ENCODE measurements around the gene SIPA1L3. TPM values are rescaled to one million over a fixed set of nuclear protein-coding genes. Genes with fewer than 3 reads are reported as not detected.

Gene SIPA1L3
- total and polyA plus RNA-seq, 10 of the 15 experiments (the other 5 are each of a cell fraction or from before 2014, with no cell fraction given): 0.24 to 66.2 (median 19.1) TPM

GRCh38 chr19:37979547-37980082, 72.6 kb downstream of the SIPA1L3 start (continued):
- TF ChIP-seq, protein P1, sequence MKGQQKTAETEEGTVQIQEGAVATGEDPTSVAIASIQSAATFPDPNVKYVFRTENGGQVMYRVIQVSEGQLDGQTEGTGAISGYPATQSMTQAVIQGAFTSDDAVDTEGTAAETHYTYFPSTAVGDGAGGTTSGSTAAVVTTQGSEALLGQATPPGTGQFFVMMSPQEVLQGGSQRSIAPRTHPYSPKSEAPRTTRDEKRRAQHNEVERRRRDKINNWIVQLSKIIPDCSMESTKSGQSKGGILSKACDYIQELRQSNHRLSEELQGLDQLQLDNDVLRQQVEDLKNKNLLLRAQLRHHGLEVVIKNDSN (IDR thresholded peaks at IDR 0.05; ENCODE audit: borderline replicate concordance, extremely low read length, insufficient read depth, low read depth, low read length): no peak
- peak; percentile 64 for TF ChIP-seq NFIC (IDR thresholded peaks at IDR 0.05; ENCODE audit: low read depth, low read length)
- 0 out of 2 replicates have a peak, but pooled peaks have one; percentile 58 for TF ChIP-seq CHD1 (IDR thresholded peaks at IDR 0.05; ENCODE audit: low read depth, low read length)
- TF ChIP-seq IRF5 (IDR thresholded peaks at IDR 0.05; ENCODE audit: borderline replicate concordance): no peak
- TF ChIP-seq SMC3 (IDR thresholded peaks at IDR 0.05; ENCODE audit: borderline replicate concordance, low read length): no peak
- no peak for TF ChIP-seq ZNF622 (IDR thresholded peaks at IDR 0.05)
- TF ChIP-seq, protein P2, sequence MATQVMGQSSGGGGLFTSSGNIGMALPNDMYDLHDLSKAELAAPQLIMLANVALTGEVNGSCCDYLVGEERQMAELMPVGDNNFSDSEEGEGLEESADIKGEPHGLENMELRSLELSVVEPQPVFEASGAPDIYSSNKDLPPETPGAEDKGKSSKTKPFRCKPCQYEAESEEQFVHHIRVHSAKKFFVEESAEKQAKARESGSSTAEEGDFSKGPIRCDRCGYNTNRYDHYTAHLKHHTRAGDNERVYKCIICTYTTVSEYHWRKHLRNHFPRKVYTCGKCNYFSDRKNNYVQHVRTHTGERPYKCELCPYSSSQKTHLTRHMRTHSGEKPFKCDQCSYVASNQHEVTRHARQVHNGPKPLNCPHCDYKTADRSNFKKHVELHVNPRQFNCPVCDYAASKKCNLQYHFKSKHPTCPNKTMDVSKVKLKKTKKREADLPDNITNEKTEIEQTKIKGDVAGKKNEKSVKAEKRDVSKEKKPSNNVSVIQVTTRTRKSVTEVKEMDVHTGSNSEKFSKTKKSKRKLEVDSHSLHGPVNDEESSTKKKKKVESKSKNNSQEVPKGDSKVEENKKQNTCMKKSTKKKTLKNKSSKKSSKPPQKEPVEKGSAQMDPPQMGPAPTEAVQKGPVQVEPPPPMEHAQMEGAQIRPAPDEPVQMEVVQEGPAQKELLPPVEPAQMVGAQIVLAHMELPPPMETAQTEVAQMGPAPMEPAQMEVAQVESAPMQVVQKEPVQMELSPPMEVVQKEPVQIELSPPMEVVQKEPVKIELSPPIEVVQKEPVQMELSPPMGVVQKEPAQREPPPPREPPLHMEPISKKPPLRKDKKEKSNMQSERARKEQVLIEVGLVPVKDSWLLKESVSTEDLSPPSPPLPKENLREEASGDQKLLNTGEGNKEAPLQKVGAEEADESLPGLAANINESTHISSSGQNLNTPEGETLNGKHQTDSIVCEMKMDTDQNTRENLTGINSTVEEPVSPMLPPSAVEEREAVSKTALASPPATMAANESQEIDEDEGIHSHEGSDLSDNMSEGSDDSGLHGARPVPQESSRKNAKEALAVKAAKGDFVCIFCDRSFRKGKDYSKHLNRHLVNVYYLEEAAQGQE (IDR thresholded peaks at IDR 0.05; ENCODE audit: low read depth, low read length): no peak
- TF ChIP-seq SIX5 (IDR thresholded peaks at IDR 0.05; ENCODE audit: low read depth, low read length, severe bottlenecking): no peak
- TF ChIP-seq GABPA (IDR thresholded peaks at IDR 0.05; ENCODE audit: low read depth): no peak
- no peak; the same call in 1 of the 2 replicates for TF ChIP-seq JUNB (IDR thresholded peaks at IDR 0.05)
- TF ChIP-seq ZSCAN29 (IDR thresholded peaks at IDR 0.05): no peak
- TF ChIP-seq SREBF1 (IDR thresholded peaks at IDR 0.05; ENCODE audit: low read length): no peak
- TF ChIP-seq NFYA (IDR thresholded peaks at IDR 0.05; ENCODE audit: borderline replicate concordance, low read depth, low read length): no peak
- TF ChIP-seq KAT2A (conservative IDR thresholded peaks at IDR 0.05; ENCODE audit: control insufficient read depth, low read depth, low read length): no peak
- no peak for TF ChIP-seq POU2F2 (IDR thresholded peaks at IDR 0.05; ENCODE audit: borderline replicate concordance, low read depth, low read length)
- TF ChIP-seq RUNX3 (IDR thresholded peaks at IDR 0.05; ENCODE audit: low read length): peak; percentile 48
- peak; percentile 65 for TF ChIP-seq BACH1 (IDR thresholded peaks at IDR 0.05; ENCODE audit: borderline replicate concordance)
- peak; percentile 55; the same call in 1 of the 2 replicates for TF ChIP-seq CBFB (IDR thresholded peaks at IDR 0.05; ENCODE audit: low read depth)
- TF ChIP-seq TAF1 (IDR thresholded peaks at IDR 0.05; ENCODE audit: borderline replicate concordance, low read depth, low read length): 0 out of 2 replicates have a peak, but pooled peaks have one; percentile 28
- TF ChIP-seq, protein P3, sequence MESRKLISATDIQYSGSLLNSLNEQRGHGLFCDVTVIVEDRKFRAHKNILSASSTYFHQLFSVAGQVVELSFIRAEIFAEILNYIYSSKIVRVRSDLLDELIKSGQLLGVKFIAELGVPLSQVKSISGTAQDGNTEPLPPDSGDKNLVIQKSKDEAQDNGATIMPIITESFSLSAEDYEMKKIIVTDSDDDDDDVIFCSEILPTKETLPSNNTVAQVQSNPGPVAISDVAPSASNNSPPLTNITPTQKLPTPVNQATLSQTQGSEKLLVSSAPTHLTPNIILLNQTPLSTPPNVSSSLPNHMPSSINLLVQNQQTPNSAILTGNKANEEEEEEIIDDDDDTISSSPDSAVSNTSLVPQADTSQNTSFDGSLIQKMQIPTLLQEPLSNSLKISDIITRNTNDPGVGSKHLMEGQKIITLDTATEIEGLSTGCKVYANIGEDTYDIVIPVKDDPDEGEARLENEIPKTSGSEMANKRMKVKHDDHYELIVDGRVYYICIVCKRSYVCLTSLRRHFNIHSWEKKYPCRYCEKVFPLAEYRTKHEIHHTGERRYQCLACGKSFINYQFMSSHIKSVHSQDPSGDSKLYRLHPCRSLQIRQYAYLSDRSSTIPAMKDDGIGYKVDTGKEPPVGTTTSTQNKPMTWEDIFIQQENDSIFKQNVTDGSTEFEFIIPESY (IDR thresholded peaks at IDR 0.05): peak; percentile 21; the same call in 1 of the 2 replicates
- TF ChIP-seq ATF7 (IDR thresholded peaks at IDR 0.05; ENCODE audit: low read depth): no peak
- TF ChIP-seq PAX8 (IDR thresholded peaks at IDR 0.05): no peak
- no peak for TF ChIP-seq CBX5 (IDR thresholded peaks at IDR 0.05; ENCODE audit: low read depth)

Measured in GM12878 (cell line).